ENCODE results near the gene ACRV1.
"Not testable (repeated sequence)": the region's sequence is repeated elsewhere in the genome, so short reads cannot be mapped to it uniquely, and the experiment has no call there.

The ACRV1 gene

GRCh38 chr11:125724125-125724524 is 43.5 kb upstream of the ACRV1 start:
- ChIA-PET CTCF (interaction anchor here (0.6 to 2.0 kb wide), 8 partner anchors 10 to 390 kb away, joined by 3 to 7 read pairs (median 3); no protein-coding TSS in a partner anchor), POLR2A (no interaction called here)
- Histone ChIP-seq H3K27ac (ENCODE audit: extremely low read depth, low read depth, low read length) (no peak overlapping the region), H3K4me1 (ENCODE audit: control insufficient read depth, insufficient read depth, low read length) (no peaks in the 10 kb centered on the region), H3K36me3 (ENCODE audit: control insufficient read depth in 2 of 2, insufficient read depth in 1 of 2, low read length in 2 of 2) (no peaks in the 10 kb centered on the region), H3K9me3 (ENCODE audit: control insufficient read depth, insufficient read depth, low read depth, low read length) (no peaks in the 10 kb centered on the region), H3K4me3 (ENCODE audit: low read depth, low read length) (no peak overlapping the region)
- TF ChIP-seq ZNF133 (tag by site-specific recombination; IDR thresholded peaks at IDR 0.05) (no peak), CTCF (tag by site-specific recombination; IDR thresholded peaks at IDR 0.05) (peak; percentile 36; the same call in 1 of the 2 replicates), ZNF777 (tag by site-specific recombination; IDR thresholded peaks at IDR 0.05; ENCODE audit: borderline replicate concordance) (no peak)

- Histone ChIP-seq H3K27ac (ENCODE audit: extremely low read depth, low read depth, low read length) (no peak overlapping the region), H3K4me1 (ENCODE audit: control insufficient read depth, insufficient read depth, low read length) (no peaks in the 10 kb centered on the region), H3K36me3 (ENCODE audit: control insufficient read depth in 2 of 2, insufficient read depth in 1 of 2, low read length in 2 of 2) (no peaks in the 10 kb centered on the region), H3K9me3 (ENCODE audit: control insufficient read depth, insufficient read depth, low read depth, low read length) (no peaks in the 10 kb centered on the region), H3K4me3 (ENCODE audit: low read depth, low read length) (no peak overlapping the region)
- TF ChIP-seq ZNF24 (tag by site-specific recombination; IDR thresholded peaks at IDR 0.05) (no peak), ZBTB17 (tag by site-specific recombination; IDR thresholded peaks at IDR 0.05) (no peak), ZFP3 (tag by site-specific recombination; IDR thresholded peaks at IDR 0.05; ENCODE audit: low read depth) (no peak), ZNF280C (tag by site-specific recombination; IDR thresholded peaks at IDR 0.05) (no peak), ZNF555 (tag by site-specific recombination; conservative IDR thresholded peaks at IDR 0.05) (no peak), ZNF416 (tag by site-specific recombination; IDR thresholded peaks at IDR 0.05) (no peak), ZNF529 (tag by site-specific recombination; IDR thresholded peaks at IDR 0.05; ENCODE audit: insufficient replicate concordance) (no peak), ZBTB20 (tag by site-specific recombination; IDR thresholded peaks at IDR 0.05) (no peak), ZNF585B (tag by site-specific recombination; IDR thresholded peaks at IDR 0.05) (no peak), ZNF707 (tag by site-specific recombination; IDR thresholded peaks at IDR 0.05) (no peak), ZNF776 (tag by site-specific recombination; IDR thresholded peaks at IDR 0.05; ENCODE audit: borderline replicate concordance) (no peak)
- ChIA-PET CTCF (no interaction called here), POLR2A (no interaction called here)
Measured at GRCh38 chr11:125720781-125721180, 40.1 kb upstream of the ACRV1 start.

GRCh38 chr11:125704686-125705085 is 24.0 kb upstream of the ACRV1 start:
- POLR2A ChIA-PET = not testable (repeated sequence)

GRCh38 chr11:125701858-125702621 is 21.4 kb upstream of the ACRV1 start:
- Histone ChIP-seq H3K27ac (ENCODE audit: extremely low read depth, low read depth, low read length) (no peak overlapping the region), H3K36me3 (ENCODE audit: control insufficient read depth in 2 of 2, insufficient read depth in 1 of 2, low read length in 2 of 2) (no peaks in the 10 kb centered on the region), H3K9me3 (ENCODE audit: control insufficient read depth, insufficient read depth, low read depth, low read length) (no peaks in the 10 kb centered on the region), H3K4me1 (ENCODE audit: control insufficient read depth, insufficient read depth, low read length) (no peaks in the 10 kb centered on the region), H3K4me3 (ENCODE audit: low read depth, low read length) (no peak overlapping the region)
- TF ChIP-seq ZNF138 (tag by site-specific recombination; IDR thresholded peaks at IDR 0.05; ENCODE audit: borderline replicate concordance) (no peak), ZIC2 (tag by site-specific recombination; IDR thresholded peaks at IDR 0.05) (peak; percentile 85), HOXC10 (CRISPR knock-in tag; IDR thresholded peaks at IDR 0.05) (no peak), MZF1 (tag by site-specific recombination; IDR thresholded peaks at IDR 0.05; ENCODE audit: borderline replicate concordance) (no peak), INSM2 (tag by site-specific recombination; IDR thresholded peaks at IDR 0.05) (no peak), ZBTB1 (tag by site-specific recombination; IDR thresholded peaks at IDR 0.05) (no peak), ZNF768 (tag by site-specific recombination; IDR thresholded peaks at IDR 0.05) (no peak), ZNF214 (tag by site-specific recombination; IDR thresholded peaks at IDR 0.05; ENCODE audit: borderline replicate concordance) (no peak)
- ChIA-PET CTCF (no interaction called here), POLR2A (no interaction called here)

More at GRCh38 chr11:125704686-125705085, 24.0 kb upstream of the ACRV1 start:
- H3K27ac ChIP-seq (ENCODE audit: extremely low read depth, low read depth, low read length); H3K9me3 ChIP-seq (ENCODE audit: control insufficient read depth, insufficient read depth, low read depth, low read length); H3K4me1 ChIP-seq (ENCODE audit: control insufficient read depth, insufficient read depth, low read length); CTCF ChIA-PET; H3K36me3 ChIP-seq (ENCODE audit: control insufficient read depth in 2 of 2, insufficient read depth in 1 of 2, low read length in 2 of 2); H3K4me3 ChIP-seq (ENCODE audit: low read depth, low read length): not testable (repeated sequence)

All from HEK293 (cell line).